SKM-1 treated with dmso at 0.1 percent for 144 hours (cell line): ENCODE data around the gene FOXD2.
"Not testable (repeated sequence)": the region's sequence is repeated elsewhere in the genome, so short reads cannot be mapped to it uniquely, and the experiment has no call there.

Source experiments
- DNase-seq: peaks from one replicate; lab custom pipeline; 2025; ENCODE audit not compliant: unreplicated experiment; lab: John Stamatoyannopoulos, UW

FOXD2 gene

DNA sequence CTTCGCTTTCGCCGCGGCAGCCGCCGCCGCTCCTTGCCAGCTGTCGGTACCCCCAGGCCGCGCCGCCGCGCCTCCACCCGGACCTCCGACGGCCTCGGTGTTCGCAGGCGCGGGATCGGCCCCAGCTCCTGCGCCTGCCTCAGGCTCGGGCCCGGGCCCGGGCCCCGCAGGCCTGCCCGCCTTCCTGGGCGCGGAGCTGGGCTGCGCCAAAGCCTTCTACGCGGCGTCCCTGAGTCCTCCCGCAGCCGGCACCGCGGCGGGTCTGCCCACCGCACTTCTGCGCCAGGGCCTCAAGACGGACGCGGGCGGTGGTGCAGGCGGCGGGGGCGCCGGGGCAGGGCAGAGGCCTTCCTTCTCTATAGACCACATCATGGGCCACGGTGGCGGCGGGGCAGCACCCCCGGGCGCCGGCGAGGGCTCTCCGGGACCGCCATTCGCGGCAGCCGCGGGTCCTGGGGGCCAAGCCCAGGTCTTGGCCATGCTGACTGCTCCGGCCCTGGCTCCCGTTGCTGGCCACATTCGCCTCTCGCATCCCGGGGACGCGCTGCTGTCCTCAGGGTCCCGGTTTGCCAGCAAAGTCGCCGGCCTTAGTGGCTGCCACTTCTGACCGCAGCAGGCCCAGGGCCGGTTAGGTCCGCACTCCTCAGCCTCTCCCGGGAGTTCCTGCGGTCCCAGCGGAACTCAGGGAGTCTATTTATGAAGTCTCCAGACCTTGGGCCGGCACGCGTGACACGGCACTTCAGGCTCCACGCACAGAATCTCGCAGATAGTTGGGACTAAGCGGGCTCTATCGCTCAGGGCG lies 1.4 kb downstream of the FOXD2 start:
- no peak for DNase-seq

GRCh38 chr1:47439819-47440598 lies 2.2 kb downstream of the FOXD2 start:
- DNase-seq = no peak

- DNase-seq = no peak
Observed at GRCh38 chr1:47440599-47441081, 2.8 kb downstream of the FOXD2 start.

- DNase-seq = no peak
Observed at GRCh38 chr1:47441450-47442106, 3.7 kb downstream of the FOXD2 start.

DNA sequence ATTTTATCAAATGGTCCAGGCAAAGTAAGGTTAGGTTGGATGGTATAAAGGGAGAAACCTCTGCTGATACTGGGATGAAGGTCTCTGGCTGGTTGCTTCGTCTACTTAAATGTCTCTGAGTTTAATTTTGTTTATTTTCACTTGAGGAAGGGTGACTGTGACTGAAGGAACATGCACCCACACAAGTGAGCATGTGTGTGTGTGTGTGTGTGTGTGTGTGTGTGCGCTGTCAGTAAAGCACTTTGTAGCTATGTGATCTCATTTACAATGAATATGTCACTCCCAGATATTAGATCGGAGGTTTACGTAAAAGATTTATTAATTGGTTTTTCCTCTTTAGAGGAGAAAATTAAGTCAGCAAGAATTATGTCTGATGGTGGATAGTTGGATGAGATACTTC lies 4.4 kb downstream of the FOXD2 start:
- no peak for DNase-seq

DNA sequence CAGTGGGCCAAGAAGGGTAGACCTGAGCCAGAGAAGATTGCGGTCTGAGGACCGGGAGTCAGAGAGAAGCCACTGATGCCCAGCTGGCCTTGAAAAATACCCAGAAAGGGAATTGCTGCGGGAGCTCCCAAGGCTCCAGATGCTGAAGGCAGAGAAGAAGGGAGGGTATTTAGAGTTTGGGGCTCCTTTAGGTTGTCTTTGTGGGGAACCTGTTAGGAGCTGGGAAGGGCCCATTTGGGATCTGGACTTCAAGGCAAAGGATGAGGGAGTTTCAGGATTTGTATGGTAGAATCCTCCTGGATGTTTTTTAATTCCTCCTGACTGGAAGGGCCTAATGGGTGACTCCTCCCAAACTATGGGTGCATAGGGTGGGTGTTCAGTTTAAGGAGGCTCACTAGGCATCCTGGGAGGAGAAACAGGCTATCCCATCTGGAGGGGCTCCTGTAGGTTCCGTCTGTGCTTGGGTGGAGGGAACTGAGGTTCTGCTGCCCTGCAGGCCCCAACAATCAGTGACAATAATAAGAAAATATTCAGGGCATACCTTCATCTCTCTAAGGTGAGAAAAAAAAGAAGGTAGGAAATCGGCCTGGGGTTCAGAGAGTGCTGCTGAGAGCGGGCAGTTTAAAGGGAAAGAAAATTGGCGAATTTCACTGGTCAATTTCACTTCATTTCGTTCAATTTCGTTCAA lies 5.1 kb downstream of the FOXD2 start:
- DNase-seq = no peak

GRCh38 chr1:47443530-47444296 lies 5.9 kb downstream of the FOXD2 start:
- no peak for DNase-seq

- DNase-seq = no peak
Observed at GRCh38 chr1:47444297-47444561, 6.4 kb downstream of the FOXD2 start.

DNA sequence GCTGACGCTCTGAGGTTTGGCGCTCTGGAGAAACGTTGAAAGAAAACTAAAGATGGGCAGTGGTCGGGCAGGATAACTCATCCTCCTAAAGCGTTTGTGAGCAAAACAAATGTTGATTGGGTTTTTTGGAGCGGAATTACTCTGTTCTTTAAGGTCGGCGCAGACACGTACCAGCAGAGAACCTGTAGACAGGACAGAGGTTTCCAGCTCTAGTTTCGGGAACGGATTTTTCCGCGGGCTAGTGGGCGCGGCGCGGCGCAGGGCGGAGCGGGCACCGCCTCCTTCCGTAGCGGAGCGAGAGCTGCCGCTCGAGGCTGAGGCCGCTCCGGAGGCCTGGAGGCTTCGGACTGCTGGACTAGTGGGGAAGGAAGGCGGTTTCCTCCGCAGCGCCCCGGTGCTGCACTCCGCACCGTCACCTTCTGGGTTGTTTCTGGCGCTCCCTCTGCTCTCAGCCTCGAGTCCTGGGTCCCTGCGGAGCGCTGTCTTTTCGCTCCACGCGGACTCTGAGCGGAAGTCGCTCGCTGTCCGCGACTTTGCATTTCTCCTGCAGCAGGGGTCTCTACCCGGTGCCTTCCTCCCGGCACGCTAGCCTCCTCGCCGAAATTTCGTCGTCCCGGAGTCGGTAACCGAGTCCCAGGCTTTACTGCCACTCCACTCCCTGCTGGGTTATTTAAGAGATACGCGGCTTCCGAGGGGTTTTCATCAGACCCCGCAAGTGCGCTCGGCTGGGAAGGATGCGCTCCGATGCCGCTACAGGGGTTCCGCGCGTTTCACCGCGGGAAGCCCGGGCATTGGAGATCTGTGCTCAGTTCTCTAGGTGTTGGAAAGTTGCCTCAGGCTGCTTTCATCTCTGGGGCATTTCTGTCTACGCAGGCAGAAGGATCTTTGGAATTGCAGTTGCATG lies 7.0 kb downstream of the FOXD2 start:
- no peak for DNase-seq

DNA sequence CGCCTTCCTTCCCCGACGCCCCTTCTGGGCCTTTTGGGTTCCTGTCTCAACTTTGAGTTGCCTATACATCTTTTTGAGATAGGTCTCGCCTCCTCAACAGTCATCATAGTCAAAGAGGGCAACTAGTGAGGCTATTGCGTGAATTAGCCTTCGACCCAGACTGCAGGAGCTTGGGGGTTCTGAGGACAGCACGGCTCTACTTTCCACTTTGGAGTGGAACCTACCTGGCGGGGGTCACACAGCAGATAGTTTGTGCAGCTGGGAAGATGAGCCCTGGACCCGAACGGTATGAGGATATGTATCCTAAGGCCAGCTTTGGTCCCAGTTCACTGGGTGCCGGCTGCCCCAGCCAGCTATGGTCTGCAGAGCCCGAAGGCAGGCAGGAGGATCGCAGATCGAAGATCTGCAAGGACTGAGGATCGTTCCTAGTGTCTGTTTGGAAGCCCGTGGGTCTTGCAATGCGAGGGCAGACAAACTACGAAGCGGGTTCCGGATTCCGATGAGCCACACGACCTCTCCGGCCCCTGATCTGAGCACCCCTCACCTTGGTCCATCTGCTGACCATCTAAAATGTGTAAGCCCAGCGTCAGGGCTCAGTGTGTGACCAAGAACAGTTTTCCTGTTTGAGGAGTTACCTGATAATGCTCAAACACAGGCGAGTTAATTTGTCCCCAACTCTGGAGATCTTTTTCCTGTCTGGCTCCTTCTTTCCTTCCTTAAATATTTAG lies 8.1 kb downstream of the FOXD2 start:
- no peak for DNase-seq

GRCh38 chr1:47448462-47449222 lies 10.8 kb downstream of the FOXD2 start:
- DNase-seq = no peak

DNA sequence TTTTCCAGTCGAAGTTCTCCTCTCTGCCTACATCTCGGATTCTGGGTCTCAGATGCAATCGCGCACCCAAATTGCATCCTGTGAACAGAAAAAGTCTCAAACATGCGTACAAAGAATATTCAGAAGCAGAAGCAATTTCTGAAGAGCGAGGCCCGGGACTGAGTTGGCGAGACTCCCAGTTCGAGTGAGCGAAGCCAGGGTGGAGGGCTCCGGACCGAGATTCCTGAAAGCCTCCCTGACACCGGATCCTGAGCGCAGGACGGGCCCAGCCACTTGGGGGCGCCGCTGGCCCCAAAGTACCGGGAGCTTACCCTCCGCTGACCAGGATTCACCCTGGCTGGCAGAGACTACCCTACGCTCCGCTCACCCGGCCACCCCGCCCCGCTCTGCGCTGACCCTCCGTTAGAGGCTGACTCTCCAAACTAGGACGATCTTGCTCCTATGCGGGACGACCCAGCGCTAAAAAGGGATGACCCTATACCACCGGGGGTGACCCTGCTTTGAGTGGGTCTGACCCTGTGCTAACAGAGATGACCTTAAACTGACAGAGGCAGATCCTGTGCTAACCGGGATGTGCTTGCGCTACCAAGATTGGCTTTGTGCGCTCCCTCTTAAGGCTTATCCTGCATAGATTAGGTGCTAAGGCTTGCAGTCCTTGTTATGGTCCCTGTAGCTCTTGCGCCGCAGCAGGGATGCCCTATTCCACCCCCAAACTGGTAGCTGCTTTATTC lies 12.1 kb downstream of the FOXD2 start:
- DNase-seq = no peak

- no peak for DNase-seq
Observed at GRCh38 chr1:47450606-47451005, 12.8 kb downstream of the FOXD2 start.

DNA sequence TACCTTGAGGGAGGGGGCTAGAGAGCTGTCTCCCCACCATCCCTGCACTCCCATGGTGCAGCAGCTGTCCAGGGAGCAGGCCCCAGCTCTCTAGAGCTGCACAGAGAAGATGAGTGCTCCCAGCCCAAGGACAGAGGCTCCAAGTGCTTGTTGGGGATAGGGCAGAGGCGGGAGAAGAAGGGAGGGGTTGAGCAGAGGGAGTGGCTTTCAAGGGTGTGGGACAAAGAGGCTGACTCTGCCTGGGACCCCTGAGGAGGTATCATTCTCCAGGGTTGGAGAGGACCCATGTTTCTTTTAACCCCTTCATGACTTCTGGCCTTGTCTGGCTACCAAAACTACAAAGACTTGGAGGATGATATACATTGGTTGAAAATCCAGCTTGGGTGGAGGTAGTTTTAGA lies 14.6 kb downstream of the FOXD2 start:
- DNase-seq = no peak

- not testable (repeated sequence) for DNase-seq
Observed at GRCh38 chr1:47453910-47454309, 16.1 kb downstream of the FOXD2 start.

DNA sequence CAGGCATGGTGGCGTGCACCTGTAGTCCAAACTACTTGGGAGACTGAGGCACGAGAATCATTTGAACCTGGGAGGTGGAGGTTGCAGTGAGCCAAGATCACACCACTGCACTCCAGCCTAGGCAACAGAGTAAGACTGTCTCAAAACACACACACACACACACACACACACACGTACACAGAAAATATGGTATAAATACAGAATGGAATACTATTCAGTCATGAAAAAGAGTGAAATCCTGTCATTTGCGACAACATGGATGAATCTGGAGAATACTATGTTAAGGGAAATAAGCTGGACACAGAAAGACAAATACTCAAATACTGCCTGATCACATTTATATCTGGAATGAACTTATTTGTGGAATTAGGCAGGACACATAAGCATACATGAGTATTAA lies 18.4 kb downstream of the FOXD2 start:
- DNase-seq = no peak

DNA sequence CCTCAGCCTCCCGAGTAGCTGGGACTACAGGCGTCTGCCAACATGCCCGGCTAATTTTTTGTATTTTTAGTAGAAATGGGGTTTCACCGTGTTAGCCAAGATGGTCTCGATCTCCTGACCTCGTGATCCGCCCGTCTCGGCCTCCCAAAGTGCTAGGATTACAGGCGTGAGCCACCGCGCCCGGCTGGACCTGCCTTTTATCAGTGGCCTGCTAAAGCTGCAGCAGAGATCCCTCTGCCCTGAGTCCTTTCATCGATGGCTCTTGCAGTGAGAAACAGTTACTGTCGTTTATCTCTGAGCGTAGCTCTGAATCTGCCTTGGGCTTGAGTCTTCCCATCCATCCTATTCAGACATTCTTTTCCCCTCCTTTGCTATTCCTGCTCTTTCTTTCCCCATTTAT lies 19.7 kb downstream of the FOXD2 start:
- not testable (repeated sequence) for DNase-seq
